Kidney capillary endothelial cell (primary cell): ENCODE results near the gene PWWP2B.

Experiments used
- DNase-seq: peaks from one replicate; pipeline ENCODE4 v3.0.0-alpha.2; 2018; ENCODE audit warnings: low spot score

Gene PWWP2B

GRCh38 chr10:132394936-132395703 lies 1.9 kb upstream of the PWWP2B start:
- no peak for DNase-seq

GRCh38 chr10:132395704-132396493 lies 1.1 kb upstream of the PWWP2B start:
- no peak for DNase-seq

DNA sequence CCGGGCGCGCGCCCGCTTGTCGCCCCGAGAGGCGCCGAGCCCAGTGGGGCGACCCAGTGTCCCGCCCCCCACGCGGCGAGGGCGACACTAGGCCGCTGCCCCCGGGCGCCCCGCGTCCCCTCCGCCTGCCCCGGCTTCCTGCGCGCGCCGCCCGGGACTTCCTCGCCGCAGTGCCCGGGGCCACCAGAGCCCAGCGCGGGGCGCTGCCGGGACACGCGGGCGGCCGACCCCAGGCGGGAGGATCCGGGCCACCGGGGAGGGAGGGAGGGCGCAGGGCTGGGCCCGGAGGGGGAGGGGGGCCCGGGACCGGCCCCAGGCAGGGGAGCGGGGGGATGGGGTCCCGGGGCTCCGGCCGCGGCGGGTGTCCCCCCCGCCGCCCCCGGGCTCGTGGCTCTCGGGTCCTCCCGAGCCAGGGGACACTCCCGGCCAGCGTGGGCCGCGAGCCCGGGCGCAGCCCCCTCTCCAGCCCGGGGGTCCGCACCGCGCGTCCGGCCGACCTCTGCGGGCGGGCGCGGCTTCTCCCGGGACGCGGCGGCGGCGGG lies 435 bp upstream of the PWWP2B start:
- DNase-seq = peak; percentile 43

DNA sequence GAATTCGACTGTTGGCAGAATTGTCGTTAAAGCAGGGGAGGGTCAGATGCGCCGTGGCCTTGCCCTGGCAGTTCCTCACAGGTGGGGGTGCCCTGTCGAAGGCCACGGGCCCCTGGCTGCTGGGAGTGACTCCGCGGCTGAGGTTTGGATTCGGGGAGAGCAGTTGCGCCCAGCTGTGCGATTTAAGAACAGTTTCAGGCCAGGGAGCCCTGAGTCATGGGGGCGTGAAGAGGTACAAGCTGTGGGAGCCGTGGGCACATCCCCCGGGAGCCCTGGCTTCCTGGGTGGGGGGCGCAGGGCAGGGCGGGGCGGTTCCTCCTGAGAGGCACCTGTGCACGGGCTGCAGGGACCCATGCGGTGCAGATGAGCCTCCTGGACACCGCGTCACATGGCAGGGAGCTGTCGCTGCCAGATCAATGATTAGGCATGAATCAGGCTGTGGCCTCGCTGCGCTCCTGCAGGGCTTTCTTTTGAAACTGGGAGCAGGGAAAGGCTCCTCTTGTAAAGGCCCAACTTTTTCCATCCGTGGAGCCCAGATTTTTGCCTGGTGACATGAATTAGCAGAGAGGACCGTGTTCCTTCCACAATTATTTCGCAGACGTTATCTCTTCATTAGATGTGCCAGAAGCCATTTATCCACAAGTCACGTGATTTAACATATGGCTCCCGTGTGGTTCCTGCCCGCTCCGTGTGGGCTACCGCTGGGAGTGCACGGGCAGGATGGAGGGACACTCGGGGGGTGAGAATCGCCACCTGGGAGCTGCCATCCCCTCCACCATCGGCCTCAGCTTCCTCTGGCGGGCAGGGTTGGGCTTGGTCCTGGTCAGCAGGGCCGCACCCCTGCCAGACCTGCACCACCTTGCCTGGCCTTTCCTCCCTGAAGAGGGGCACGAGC lies 918 bp downstream of the PWWP2B start:
- no peak for DNase-seq

DNA sequence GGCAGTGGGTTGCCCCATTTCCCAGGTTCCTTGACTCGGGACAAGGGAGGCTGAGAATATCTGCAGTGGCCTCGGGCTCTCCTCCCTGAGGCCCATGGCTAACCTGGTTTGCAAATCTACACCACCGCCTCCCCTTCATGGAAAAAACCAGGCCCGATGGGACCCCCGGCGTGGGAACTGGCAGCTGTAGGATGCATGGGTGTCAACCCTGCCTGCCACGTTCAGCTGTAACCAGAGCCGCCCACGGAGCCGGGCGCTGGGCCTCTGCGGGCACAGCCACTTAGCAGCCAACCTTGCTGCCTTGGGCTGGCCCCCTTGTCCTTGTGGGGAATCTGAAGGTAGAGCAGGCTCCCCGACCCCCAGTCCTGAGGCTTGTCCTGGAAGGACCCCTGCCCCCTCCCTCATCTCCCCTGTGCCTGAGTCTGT lies 1.6 kb downstream of the PWWP2B start:
- no peak for DNase-seq

- DNase-seq = no peak
These were observed 2.4 kb downstream of the PWWP2B start for GRCh38 chr10:132399117-132400035.

- no peak for DNase-seq
These were observed 3.1 kb downstream of the PWWP2B start for GRCh38 chr10:132400041-132400546.

DNA sequence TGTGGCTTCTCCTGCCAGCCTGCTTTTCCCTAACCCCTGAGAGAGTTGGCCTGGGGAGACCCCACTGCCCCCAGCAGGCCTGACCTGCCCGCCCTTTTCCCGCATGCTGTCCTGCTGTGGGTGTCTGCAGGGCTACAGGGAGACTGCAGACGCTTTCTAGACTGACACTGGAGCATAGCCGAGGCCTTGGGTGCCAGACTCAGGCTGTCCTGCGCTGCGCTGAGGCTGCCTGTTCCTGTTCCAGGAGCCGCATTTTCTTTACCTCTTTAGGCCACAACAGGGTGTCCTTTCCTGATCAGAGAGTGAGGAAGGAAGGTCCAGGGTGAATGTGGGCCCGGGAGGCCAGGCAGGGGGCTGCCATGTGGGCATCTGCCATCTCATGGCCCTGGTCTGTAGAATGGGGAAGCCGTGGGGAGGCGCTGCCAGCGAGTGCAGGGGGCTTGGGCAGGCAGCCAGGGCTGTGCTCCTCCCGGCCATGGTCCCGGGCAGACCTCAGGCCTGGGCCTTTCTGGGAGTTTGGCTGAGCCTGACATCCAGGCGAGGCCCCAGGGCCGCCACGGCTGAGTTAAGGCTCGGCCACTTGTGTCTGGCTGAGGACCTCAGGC lies 3.6 kb downstream of the PWWP2B start:
- DNase-seq = no peak

DNA sequence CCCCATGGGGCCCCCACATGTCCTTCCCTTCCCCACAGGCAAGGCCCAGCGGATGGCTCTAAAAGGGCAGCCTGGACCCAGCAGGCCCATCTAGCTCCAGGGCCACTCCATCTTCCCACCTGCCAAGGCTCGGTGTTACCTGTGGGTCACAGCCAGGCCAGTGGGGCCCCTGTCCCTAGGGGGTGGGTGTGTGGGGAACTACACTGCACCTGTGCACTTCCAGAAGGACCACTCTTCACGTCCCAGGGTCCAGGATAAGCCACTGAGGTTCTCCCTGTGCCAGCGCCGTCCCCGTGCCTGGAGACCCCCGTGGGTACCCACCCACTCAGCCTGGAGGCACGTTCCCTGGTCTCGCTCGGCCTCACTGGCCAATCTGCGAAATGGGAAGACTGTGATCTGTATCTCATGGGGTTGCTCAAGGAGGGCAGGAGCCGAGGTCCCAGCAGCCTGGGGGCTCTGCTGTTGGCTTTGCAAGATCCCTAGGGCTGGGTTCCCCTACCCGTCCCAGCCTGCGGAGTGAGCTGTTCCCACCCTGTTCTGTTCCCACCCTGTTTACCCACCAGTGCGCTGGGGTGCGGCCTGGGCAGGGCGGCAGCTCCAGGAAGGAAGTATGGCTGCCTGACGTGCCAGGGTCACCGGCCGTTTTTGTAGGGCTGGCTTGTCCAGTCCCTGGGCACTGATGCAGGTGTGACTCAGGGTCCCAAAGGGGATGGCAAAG lies 4.6 kb downstream of the PWWP2B start:
- DNase-seq = no peak

GRCh38 chr10:132402781-132403241 lies 5.8 kb downstream of the PWWP2B start:
- no peak for DNase-seq

- no peak for DNase-seq
These were observed 6.6 kb downstream of the PWWP2B start for GRCh38 chr10:132403511-132404168.

GRCh38 chr10:132404169-132404880 lies 7.3 kb downstream of the PWWP2B start:
- no peak for DNase-seq

DNA sequence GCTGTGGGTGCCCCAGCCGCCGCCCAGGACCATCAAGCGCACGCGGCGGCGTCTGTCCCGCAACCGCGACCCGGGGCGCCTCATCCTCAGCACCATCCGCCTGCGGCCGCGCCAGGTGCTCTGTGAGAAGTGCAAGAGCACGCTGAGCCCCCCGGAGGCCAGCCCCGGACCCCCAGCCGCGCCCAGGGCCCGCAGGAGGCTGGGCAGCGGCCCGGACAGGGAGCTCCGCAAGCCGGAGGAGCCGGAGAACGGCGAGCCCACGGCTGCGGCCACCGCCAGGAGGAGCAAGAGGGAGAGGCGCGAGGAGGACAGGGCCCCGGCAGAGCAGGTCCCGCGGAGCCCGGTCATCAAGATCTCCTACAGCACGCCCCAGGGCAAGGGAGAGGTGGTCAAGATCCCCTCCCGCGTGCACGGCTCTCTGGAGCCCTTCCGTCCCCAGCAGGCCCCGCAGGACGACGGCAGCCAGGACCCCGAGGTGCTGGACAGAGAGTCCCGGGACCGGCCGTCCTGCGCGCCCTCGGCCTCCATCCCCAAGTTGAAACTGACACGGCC lies 8.0 kb downstream of the PWWP2B start:
- DNase-seq = no peak

DNA sequence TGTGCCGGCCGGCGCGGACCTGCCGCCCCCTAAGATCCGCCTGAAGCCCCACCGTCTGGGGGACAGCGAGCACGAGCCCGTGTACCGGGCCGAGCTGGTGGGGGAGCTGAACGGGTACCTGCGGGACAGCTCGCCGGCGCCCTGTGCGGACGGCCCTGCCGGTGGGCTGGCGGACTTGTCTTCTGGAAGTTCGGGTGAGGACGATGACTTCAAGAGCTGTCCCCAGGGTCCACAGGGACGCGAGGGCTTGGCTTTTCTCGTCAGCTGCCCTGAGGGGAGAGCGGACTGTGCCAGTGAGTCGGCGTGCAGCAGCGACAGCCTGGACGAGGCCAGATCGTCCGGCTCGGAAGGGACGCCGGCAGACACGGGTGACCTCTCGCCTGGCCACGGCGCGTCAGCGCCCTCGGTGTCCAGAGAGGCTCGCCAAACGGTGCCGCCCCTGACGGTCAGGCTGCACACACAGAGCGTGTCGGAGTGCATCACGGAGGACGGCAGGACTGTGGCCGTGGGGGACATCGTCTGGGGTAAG lies 8.5 kb downstream of the PWWP2B start:
- DNase-seq = no peak

DNA sequence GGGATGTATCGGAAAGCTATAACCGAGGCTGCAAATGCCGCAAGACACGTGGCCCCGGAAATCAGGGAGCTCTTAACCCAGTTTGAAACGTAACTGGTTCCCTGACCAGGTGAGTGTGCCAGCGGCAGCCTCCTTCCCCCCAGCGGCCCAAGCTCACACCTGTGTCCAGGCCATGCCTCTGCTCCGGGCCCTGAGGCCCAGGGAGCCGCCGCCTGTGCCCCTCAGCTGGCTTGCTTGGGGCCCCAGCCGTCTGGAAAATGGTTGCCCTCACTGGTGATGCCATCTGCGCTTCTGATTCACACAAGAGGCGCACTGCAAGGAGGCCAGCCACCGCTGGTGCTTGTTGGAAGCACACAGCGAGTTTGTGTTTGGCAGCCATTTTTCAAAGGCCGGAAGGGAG lies 9.2 kb downstream of the PWWP2B start:
- DNase-seq = no peak

GRCh38 chr10:132406750-132407149 lies 9.8 kb downstream of the PWWP2B start:
- DNase-seq = no peak

GRCh38 chr10:132407243-132407746 lies 10.3 kb downstream of the PWWP2B start:
- DNase-seq = no peak
